Measurements from ENCODE around the gene TTC38.
"Not testable (repeated sequence)": the region's sequence is repeated elsewhere in the genome, so short reads cannot be mapped to it uniquely, and the experiment has no call there.

Gene TTC38

GRCh38 chr22:46262449-46263215 is 5.2 kb upstream of the TTC38 start:
- DNase-seq (ENCODE audit: extremely low read depth, low read depth), result no peak
- no peak overlapping the region for H3K4me3 ChIP-seq (replicated peaks; ENCODE audit: low read depth, low read length)
- TF ChIP-seq CTCF (IDR thresholded peaks at IDR 0.05; ENCODE audit: low read depth, low read length, missing control alignments), result peak; percentile 26

DNA sequence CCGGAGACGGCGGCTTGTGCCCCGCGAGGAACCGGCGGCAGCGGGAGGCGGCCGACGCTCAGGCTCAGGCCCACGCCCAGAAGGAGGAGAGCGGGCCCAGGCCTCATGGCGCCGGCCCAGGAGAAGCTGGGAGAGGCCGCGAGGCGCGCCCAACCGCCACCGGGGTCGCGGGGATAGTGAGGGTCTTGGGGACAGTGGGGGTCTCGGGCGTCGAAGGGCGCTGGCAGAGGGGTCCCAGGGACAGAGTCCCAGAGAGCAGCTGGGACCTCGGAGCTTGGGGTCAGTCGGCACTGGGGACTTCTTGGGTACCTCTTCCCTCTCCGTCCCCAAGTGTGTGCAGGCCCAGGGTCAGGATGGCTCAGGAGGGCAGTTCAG is 4.6 kb upstream of the TTC38 start, which contains the start of gene PKDREJ:
Gene PKDREJ (minus strand): TSS at position 128 of the 375 bp plus-strand sequence. CDS start 21 bp downstream, at position 107.
- DNase-seq (ENCODE audit: extremely low read depth, low read depth), result no peak
- no peak for TF ChIP-seq CTCF (IDR thresholded peaks at IDR 0.05; ENCODE audit: low read depth, low read length, missing control alignments)
- H3K4me3 ChIP-seq (replicated peaks; ENCODE audit: low read depth, low read length), result no peak within 1 kb of the TSS

GRCh38 chr22:46264520-46264919 is 3.3 kb upstream of the TTC38 start:
- DNase-seq (ENCODE audit: extremely low read depth, low read depth); H3K4me3 ChIP-seq (replicated peaks; ENCODE audit: low read depth, low read length): not testable (repeated sequence)

GRCh38 chr22:46265627-46266026 is 2.2 kb upstream of the TTC38 start:
- not testable (repeated sequence) for H3K4me3 ChIP-seq (replicated peaks; ENCODE audit: low read depth, low read length); DNase-seq (ENCODE audit: extremely low read depth, low read depth)

- DNase-seq (ENCODE audit: extremely low read depth, low read depth), result no peak
- TF ChIP-seq CTCF (IDR thresholded peaks at IDR 0.05; ENCODE audit: low read depth, low read length, missing control alignments), result no peak
- H3K4me3 ChIP-seq (replicated peaks; ENCODE audit: low read depth, low read length), result no peak overlapping the region
These were observed 1.8 kb downstream of the TTC38 start for GRCh38 chr22:46269564-46269963.

DNA sequence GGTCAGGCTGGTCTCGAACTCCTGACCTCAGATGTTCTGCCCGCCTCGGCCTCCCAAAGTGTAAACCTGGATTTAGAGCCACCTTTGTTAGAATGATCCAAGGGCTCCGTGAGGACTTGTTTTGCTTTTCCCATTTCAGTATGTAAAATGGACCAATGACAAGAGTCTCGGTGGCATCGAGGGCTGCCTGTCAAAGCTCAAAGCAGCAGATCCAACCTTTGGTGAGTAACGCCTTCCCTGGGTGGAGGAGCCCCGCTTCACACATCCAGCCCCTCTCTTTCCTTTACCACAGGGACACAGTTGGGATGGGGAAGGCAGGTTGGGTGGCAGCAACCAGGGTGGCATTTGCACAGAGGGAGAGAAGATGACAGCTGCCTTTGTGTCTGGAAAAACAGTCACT is 4.4 kb downstream of the TTC38 start:
- DNase-seq (ENCODE audit: extremely low read depth, low read depth), result no peak
- H3K4me3 ChIP-seq (replicated peaks; ENCODE audit: low read depth, low read length), result no peak overlapping the region
- TF ChIP-seq CTCF (IDR thresholded peaks at IDR 0.05; ENCODE audit: low read depth, low read length, missing control alignments), result no peak

GRCh38 chr22:46272762-46273431 is 5.1 kb downstream of the TTC38 start:
- DNase-seq (ENCODE audit: extremely low read depth, low read depth), result no peak
- no peak for TF ChIP-seq CTCF (IDR thresholded peaks at IDR 0.05; ENCODE audit: low read depth, low read length, missing control alignments)
- no peak overlapping the region for H3K4me3 ChIP-seq (replicated peaks; ENCODE audit: low read depth, low read length)

All from HFF-Myc (cell line).